ENCODE measurements around the gene GDF15.

GRCh38 chr19:18412610-18413239 lies 26.8 kb downstream of the GDF15 start:
- TF ChIP-seq EP300 (IDR thresholded peaks at IDR 0.05; ENCODE audit: borderline replicate concordance in 1 of 2, low read depth in 1 of 2, low read length in 1 of 2) (no peak), FOXJ3 (CRISPR knock-in tag; IDR thresholded peaks at IDR 0.05) (no peak)
